Endothelial cell of umbilical vein (primary cell): Measurements from ENCODE around the gene KCNMA1. TPM values are rescaled to one million over a fixed set of nuclear protein-coding genes. Genes with fewer than 3 reads are reported as not detected.
"Not testable (repeated sequence)": the region's sequence is repeated elsewhere in the genome, so short reads cannot be mapped to it uniquely, and the experiment has no call there.

Experiments used
- BruUV-seq: library from RNA; stranded (reverse); fragments of 400-500 nt; replicated peaks from 2 replicates; lab custom pipeline; 2021; lab: Mats Ljungman, UMichigan
- CTCF ChIA-PET: fragments of 300-600, 350-600 bp; sonication (Branson Sonifier 250); formaldehyde crosslinking; loops from one replicate; lab custom pipeline; 2021; ENCODE audit warnings: antibody characterized with exemption, inconsistent platforms; lab: Charles Lee
- POLR2A ChIA-PET: fragments of 300-600, 350-600 bp; sonication (Branson Sonifier 250); formaldehyde crosslinking; loops from one replicate; lab custom pipeline; 2021; ENCODE audit warnings: antibody characterized with exemption, inconsistent platforms; lab: Charles Lee
- DNase-seq: peaks from one replicate; pipeline ENCODE4 v3.0.0-alpha.2; 2011; ENCODE audit warnings: low read depth, low spot score
- FAIRE-seq: peaks from 2 replicates; lab custom pipeline; 2011; peaks lifted over from hg19 to GRCh38; lab: Jason Lieb, UNC
- H2AFZ ChIP-seq: 2 replicates; pipeline ENCODE4 v1.6.0; 2012; ENCODE audit warnings: low read depth, low read length, control low read depth, inconsistent platforms
- H3K27ac ChIP-seq: 2 replicates; pipeline ENCODE4 v1.5.1; 2011; ENCODE audit warnings: low read depth, mild to moderate bottlenecking, control low read depth, low read length, moderate library complexity; ENCODE audit not compliant: insufficient read depth
- H3K27me3 ChIP-seq, 2 experiments: 2 replicates each; pipeline versions ENCODE4 v1.6.0 to v1.6.1; 2011; ENCODE audit warnings: low read length in 2 of 2, mixed read lengths in 1 of 2; ENCODE audit not compliant: control insufficient read depth in 2 of 2, insufficient read depth in 2 of 2
- H3K36me3 ChIP-seq, 2 experiments: 2 replicates in 1 of 2; 3 replicates in 1 of 2; pipeline ENCODE4 v1.5.1; 2011; ENCODE audit warnings: low read length in 2 of 2, mild to moderate bottlenecking in 1 of 2, moderate library complexity in 1 of 2; ENCODE audit not compliant: control insufficient read depth in 2 of 2, insufficient read depth in 2 of 2; ENCODE audit errors: extremely low read depth in 1 of 2
- H3K4me1 ChIP-seq: 3 replicates; pipeline ENCODE4 v1.5.1; 2011; ENCODE audit warnings: mild to moderate bottlenecking, low read length; ENCODE audit not compliant: control insufficient read depth, insufficient read depth; ENCODE audit errors: extremely low read depth
- H3K4me2 ChIP-seq: 2 replicates; pipeline ENCODE4 v1.6.1; 2011; ENCODE audit warnings: low read length, control low read depth, mixed read lengths; ENCODE audit not compliant: insufficient read depth
- H3K4me3 ChIP-seq, 3 experiments: fragments of 200-600 bp in 1 of 3; sonication (generic), shearing (Covaris generic) in 1 of 3; replicated peaks in 1 of 3; 2 replicates each; pipeline ENCODE4 v1.5.1; 2011 to 2016; ENCODE audit warnings: control low read depth in 3 of 3, low read length in 3 of 3, mild to moderate bottlenecking in 2 of 3, inconsistent platforms in 1 of 3, low read depth in 1 of 3, moderate library complexity in 1 of 3; ENCODE audit not compliant: insufficient read depth in 1 of 3
- H3K79me2 ChIP-seq: 2 replicates; pipeline ENCODE4 v1.6.0; 2012; ENCODE audit warnings: low read length, inconsistent platforms; ENCODE audit not compliant: control insufficient read depth, insufficient read depth
- H3K9ac ChIP-seq: replicated peaks from 2 replicates; pipeline ENCODE3; 2011; ENCODE audit warnings: low read length, control low read depth; ENCODE audit not compliant: insufficient read depth; ENCODE audit errors: extremely low read depth
- H3K9me1 ChIP-seq: replicated peaks from 3 replicates; pipeline ENCODE4 v1.6.0; 2011; ENCODE audit warnings: mild to moderate bottlenecking, low read length; ENCODE audit not compliant: control insufficient read depth, insufficient read depth; ENCODE audit errors: extremely low read depth
- H3K9me3 ChIP-seq: replicated peaks from 2 replicates; pipeline ENCODE4 v1.5.1; 2012; ENCODE audit warnings: low read length, inconsistent platforms; ENCODE audit not compliant: control insufficient read depth, insufficient read depth
- H4K20me1 ChIP-seq: replicated peaks from 2 replicates; pipeline ENCODE3; 2011; ENCODE audit warnings: mild to moderate bottlenecking, low read length; ENCODE audit not compliant: control insufficient read depth, insufficient read depth; ENCODE audit errors: extremely low read depth
- EZH2 ChIP-seq: IDR thresholded peaks from 2 replicates; pipeline ENCODE4 v1.6.1; 2012; ENCODE audit warnings: borderline replicate concordance, low read depth, mild to moderate bottlenecking, moderate library complexity, low read length, inconsistent platforms; ENCODE audit not compliant: severe bottlenecking
- FOS ChIP-seq: IDR thresholded peaks from 2 replicates; pipeline ENCODE4 v1.6.1; 2011; ENCODE audit warnings: mild to moderate bottlenecking, low read length, moderate library complexity, borderline replicate concordance; ENCODE audit not compliant: insufficient read depth
- GATA2 ChIP-seq: IDR thresholded peaks from 2 replicates; pipeline ENCODE4 v1.7.0; 2011; ENCODE audit warnings: low read depth, mild to moderate bottlenecking, moderate library complexity, mixed read lengths, low read length; ENCODE audit not compliant: insufficient read length, insufficient read depth
- JUN ChIP-seq: IDR thresholded peaks from 2 replicates; pipeline ENCODE4 v1.6.1; 2011; ENCODE audit warnings: borderline replicate concordance, low read depth; ENCODE audit not compliant: insufficient read length, insufficient read depth
- MYC ChIP-seq: IDR thresholded peaks from one replicate; pipeline ENCODE4 v1.6.1; 2011; ENCODE audit warnings: mild to moderate bottlenecking, low read depth, low read length
- POLR2AphosphoS5 ChIP-seq: IDR thresholded peaks from 2 replicates; pipeline ENCODE4 v1.6.1; 2012; ENCODE audit warnings: low read depth, mild to moderate bottlenecking, control low read depth, low read length, moderate library complexity; ENCODE audit not compliant: insufficient read depth
- dilution Hi-C: fragments of 300-500 bp; cut with MboI; formaldehyde crosslinking; loops from one replicate; pipeline ENCODE4 v1.15.0; 2019; ENCODE audit warnings: low sequenced_read_pairs; ENCODE audit not compliant: extremely low pct_ligation_motif_present
- intact Hi-C: fragments of 100-400 bp; cut with micrococcal nuclease; formaldehyde crosslinking; loops from one replicate; pipeline ENCODE4 v1.10.0; 2022
- polyA plus RNA-seq, 4 experiments: library from polyadenylated mRNA; depleted of rRNA in 3 of 4; stranded (reverse) in 3 of 4; unstranded in 1 of 4; fragments of >200 nt; gene quantifications; 2 replicates each; pipeline versions ENCODE4 v1.2.1 to v1.2.3, GENCODE V29; 2011 to 2012; ENCODE audit warnings: missing spikeins in 1 of 4
- total RNA-seq: library from RNA; stranded (reverse); gene quantifications from 2 replicates; pipeline ENCODE4 v1.2.3, GENCODE V29; 2021
- TF ChIP-seq, protein P1 (sequence below): IDR thresholded peaks from 2 replicates; pipeline ENCODE4 v1.6.1; 2011; ENCODE audit not compliant: insufficient read depth, insufficient read length

The KCNMA1 gene
- total and polyA plus RNA-seq, 2 donors (not counting 3 experiments of a cell fraction or from before 2014, with no cell fraction given) = 0.10 to 0.82 TPM

DNA sequence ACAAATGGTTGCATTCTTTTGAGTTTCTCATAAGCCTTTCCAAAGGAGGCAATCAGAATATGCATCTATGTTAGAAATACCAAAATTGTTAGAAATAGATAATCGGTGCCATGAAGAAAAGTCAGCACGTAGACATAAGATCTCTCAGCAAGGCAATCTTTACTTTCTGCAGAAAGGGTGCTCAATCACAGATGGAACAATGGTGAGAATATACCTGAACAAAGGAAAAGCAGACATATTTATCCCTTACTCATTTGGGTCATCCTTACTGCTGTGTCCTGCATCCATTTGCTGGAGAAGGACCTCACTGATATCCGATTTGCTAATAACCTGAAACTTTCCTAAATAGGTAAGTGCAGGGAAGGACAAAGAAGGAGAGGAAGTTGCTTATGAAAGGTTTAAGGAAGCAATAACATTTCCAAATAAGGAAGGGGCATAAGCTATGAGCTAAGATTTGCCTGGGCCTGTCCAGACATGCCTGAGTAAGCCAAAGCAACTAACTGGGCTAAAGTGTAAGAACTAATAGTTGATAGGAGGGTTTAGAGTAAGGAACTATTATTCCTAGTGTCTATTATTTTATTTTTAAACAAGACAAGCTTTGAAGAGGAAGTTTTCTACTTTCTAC, 21.6 kb upstream of the KCNMA1 start:
- BruUV-seq = TSS peak; percentile 87
- DNase-seq, H3K9me3 ChIP-seq, H3K27ac ChIP-seq, H3K9ac ChIP-seq, FAIRE-seq, H3K36me3 ChIP-seq, H3K4me2 ChIP-seq, H3K79me2 ChIP-seq, POLR2A ChIA-PET, H3K4me3 ChIP-seq, H4K20me1 ChIP-seq, intact Hi-C loops, H3K27me3 ChIP-seq, dilution Hi-C loops, H3K4me1 ChIP-seq, H2AFZ ChIP-seq, H3K9me1 ChIP-seq: not testable (repeated sequence)
- CTCF ChIA-PET = interaction anchor here (2.1 kb wide), 1 partner anchor 52 kb away, joined by 6 read pairs; no protein-coding TSS in a partner anchor

DNA sequence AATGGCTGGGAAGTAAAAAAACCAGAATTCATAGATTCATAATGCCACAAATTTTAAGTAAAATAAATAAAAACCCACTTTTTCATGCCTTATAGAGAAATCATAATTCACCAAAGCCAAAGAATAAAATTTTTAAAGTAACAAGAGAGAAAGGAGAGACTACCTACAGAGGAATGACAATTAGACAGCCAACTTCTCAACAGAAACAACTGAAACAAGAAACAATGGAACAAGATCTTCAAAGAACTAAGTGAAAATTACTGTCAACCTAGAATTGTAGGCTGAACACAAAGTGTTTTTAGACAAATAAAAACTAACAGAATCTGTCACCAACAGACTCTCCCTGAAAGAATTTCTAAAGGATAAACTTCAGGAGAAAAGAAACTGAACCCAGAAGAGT, 15.6 kb upstream of the KCNMA1 start:
- intact Hi-C loops (no loop called here), dilution Hi-C loops (no loop called here)
- Histone ChIP-seq H3K4me1 (no peaks in the 10 kb centered on the region), H3K27ac (no peak overlapping the region), H2AFZ (no peak overlapping the region), H3K4me2 (no peak overlapping the region), H3K79me2 (no peaks in the 10 kb centered on the region), H3K9me1 (no peaks in the 10 kb centered on the region), H3K9ac (no peak overlapping the region), H4K20me1 (no peaks in the 10 kb centered on the region), H3K9me3 (no peaks in the 10 kb centered on the region), H3K4me3 (no peak overlapping the region), H3K36me3 (no peaks in the 10 kb centered on the region), H3K27me3 (peaks cover 7 to 17% of the 10 kb centered on the region in 2 experiments)
- DNase-seq (no peak), FAIRE-seq (no peak)
- TF ChIP-seq, protein P1, sequence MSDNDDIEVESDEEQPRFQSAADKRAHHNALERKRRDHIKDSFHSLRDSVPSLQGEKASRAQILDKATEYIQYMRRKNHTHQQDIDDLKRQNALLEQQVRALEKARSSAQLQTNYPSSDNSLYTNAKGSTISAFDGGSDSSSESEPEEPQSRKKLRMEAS = no peak
- TF ChIP-seq GATA2 = no peak
- TF ChIP-seq POLR2AphosphoS5 = no peak
- no peak for TF ChIP-seq MYC
- no peak for TF ChIP-seq JUN
- no peak for TF ChIP-seq FOS
- no peak for TF ChIP-seq EZH2
- no TSS peak for BruUV-seq
- CTCF ChIA-PET = no interaction called here
- POLR2A ChIA-PET = no interaction called here
